GM12865 (cell line): ENCODE measurements around the gene TMEM169.
"Not testable (repeated sequence)": the region's sequence is repeated elsewhere in the genome, so short reads cannot be mapped to it uniquely, and the experiment has no call there.

Experiments used
- DNase-seq: peaks from one replicate; pipeline ENCODE4 v3.0.0; 2010; ENCODE audit warnings: low read depth
- H3K4me3 ChIP-seq: 2 replicates; pipeline ENCODE4 v1.5.1; 2011; ENCODE audit warnings: mild to moderate bottlenecking, low read depth, low read length, control low read depth
- TF ChIP-seq, protein P1 (sequence below): IDR thresholded peaks from 2 replicates; pipeline ENCODE4 v1.5.1; 2011; ENCODE audit warnings: low read length, control low read depth, low read depth, inconsistent platforms; ENCODE audit not compliant: insufficient read depth; ENCODE audit errors: missing control alignments

The TMEM169 gene

DNA sequence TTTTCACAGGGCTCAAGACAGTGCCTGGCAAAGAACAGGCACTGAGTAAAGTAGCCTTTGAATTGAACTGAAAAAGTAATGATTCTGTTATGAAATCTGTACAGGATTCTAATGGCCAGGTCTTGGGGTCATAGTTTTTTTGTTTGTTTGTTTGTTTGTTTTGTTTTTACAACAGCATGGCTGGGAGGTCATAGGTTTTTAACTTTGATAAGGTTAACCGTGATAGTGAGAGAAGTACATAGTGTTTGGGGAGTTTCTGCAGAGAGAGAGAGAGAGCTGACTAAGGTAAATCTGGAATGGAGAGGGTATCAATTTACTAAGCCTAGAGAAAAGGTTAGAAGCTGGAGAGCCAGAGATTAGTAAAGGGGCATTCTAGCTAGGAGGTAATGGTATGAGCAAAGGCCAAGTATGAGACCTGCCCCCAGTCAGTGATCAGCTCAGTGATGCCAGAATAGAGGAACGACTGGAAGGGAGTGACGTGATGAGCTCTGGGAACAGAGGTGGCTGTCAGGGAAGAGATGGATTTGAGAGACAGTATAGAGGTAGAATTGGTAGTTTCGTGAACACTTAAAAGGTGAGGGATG lies 53.3 kb downstream of the TMEM169 start:
- DNase-seq: no peak
- no peak overlapping the region for H3K4me3 ChIP-seq
- TF ChIP-seq, protein P1, sequence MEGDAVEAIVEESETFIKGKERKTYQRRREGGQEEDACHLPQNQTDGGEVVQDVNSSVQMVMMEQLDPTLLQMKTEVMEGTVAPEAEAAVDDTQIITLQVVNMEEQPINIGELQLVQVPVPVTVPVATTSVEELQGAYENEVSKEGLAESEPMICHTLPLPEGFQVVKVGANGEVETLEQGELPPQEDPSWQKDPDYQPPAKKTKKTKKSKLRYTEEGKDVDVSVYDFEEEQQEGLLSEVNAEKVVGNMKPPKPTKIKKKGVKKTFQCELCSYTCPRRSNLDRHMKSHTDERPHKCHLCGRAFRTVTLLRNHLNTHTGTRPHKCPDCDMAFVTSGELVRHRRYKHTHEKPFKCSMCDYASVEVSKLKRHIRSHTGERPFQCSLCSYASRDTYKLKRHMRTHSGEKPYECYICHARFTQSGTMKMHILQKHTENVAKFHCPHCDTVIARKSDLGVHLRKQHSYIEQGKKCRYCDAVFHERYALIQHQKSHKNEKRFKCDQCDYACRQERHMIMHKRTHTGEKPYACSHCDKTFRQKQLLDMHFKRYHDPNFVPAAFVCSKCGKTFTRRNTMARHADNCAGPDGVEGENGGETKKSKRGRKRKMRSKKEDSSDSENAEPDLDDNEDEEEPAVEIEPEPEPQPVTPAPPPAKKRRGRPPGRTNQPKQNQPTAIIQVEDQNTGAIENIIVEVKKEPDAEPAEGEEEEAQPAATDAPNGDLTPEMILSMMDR: no peak

DNA sequence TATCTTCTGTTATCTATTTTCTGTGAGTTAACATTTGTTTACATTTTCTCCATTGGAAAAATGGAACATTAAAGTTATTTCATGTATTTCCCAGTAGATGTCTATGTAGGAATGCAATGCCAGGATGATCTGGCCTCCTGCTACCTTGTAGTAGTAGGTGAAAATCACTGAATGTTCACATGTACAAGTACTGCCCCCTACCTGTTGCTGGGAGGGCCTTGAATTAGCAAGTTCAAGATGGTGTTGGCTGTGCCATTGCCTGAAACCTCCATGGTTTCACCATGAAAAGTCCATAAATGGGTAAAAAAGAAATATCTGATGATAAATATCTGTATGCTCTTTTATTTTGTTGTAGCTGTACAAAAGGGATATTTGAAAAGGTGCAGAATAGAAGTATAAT lies 58.2 kb downstream of the TMEM169 start:
- peak; percentile 50 for DNase-seq
- TF ChIP-seq, protein P1: peak; percentile 37

DNA sequence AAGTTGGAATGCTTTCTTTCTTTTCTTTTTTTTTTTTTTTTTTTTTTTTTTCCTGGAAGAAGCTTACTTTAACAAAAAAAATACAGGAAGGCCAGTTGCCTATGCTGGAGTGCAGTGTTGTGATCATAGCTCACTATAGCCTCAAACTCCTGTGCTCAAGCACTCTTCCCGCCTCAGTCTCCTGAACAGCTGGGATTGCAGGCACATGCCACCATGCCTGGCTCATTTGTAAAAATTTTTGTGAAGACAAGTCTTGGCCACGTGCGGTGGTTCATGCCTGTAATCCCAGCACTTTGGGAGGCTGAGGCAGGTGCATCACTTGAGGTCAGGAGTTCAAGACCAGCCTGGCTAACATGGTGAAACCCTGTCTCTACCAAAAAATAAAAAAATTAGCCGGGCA lies 59.8 kb downstream of the TMEM169 start:
- not testable (repeated sequence) for H3K4me3 ChIP-seq, DNase-seq

More for the DNA sequence above, 58.2 kb downstream of the TMEM169 start:
- no peak overlapping the region for H3K4me3 ChIP-seq

DNA sequence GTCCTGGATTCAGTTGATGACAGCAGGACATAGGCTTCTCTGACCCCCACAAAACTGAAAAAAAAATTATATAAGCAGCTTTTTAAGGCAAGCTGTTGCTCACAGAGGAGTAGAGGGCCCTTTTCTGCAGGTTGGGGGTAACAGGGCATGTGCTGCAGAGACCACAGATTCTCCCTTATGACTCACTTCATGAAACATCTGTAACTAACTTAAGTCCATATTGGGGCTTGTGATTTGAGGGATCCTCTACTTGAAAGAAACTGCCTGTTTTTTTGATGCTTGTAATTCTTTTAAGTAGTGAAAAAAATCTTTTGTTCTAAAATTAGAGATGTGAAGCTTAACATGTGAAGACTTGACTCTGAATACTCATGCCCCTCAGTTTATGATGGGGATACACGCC lies 60.8 kb downstream of the TMEM169 start:
- DNase-seq: peak; percentile 90
- H3K4me3 ChIP-seq: peak overlapping the region; percentile 12; the same call in 1 of the 2 replicates

DNA sequence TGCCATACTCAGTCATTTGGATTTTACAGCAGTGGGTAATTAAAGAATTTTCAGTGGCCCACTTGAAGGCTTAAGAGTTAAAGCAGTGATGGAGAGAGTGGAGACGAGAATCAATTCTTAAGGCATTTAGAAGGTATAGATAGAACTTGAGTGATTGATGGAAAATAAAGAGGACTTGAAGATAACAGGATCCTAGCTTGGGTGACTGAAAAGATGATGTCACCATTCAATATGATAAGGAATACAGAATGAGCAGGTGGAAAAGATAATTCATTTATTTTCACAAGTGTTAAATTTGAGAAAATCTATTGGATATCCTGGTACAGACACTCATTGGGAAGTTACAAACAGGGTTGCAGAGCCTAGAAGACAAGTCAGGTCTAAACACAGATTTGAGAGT lies 62.7 kb downstream of the TMEM169 start:
- TF ChIP-seq, protein P1: no peak
- DNase-seq: no peak
- H3K4me3 ChIP-seq: no peak overlapping the region

More for the DNA sequence above, 60.8 kb downstream of the TMEM169 start:
- TF ChIP-seq, protein P1: no peak

DNA sequence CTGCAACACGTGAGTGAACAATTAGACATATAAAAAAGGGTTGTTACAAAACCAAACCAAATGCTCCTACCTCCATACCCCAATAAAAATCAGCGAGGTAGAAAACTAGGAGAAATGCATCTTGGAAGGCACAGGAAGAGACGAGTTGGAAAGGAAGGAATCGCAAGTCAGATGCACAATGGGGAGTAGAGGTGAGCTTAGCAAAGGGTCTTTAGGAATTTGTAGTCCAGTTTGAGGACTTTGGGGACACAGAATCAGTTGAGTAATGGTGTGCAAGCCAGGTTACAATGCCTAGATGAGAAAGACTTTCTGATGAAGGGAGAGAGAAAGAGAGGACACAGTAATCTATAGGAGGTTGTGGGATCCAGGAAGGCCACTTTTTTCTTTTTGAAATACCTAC lies 63.1 kb downstream of the TMEM169 start:
- no peak for DNase-seq
- no peak overlapping the region for H3K4me3 ChIP-seq
- TF ChIP-seq, protein P1: no peak

DNA sequence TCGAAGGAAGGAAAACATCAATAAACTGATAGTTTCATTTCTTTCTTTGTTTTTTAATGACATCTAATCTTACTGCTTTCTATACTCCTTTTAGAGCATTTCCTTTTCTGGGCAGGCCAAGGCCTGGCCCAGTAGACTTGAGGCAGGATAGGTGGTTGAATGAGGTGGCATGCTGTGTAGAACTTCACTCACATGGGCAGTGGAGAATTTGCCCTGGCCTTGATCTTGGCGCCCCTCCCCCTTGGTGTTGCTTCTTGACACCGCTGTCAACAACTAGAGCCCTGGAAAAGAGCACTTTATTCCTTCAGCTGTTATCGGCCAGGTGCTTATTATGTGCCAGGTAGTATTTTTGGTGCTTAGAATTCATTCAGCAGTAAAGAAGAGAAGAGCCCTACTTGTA lies 64.9 kb downstream of the TMEM169 start:
- no peak overlapping the region for H3K4me3 ChIP-seq
- no peak for DNase-seq
- TF ChIP-seq, protein P1: no peak
